HepG2 (cell line): ENCODE data around the gene LRRC8E. TPM values are rescaled to one million over a fixed set of nuclear protein-coding genes. Genes with fewer than 3 reads are reported as not detected.

Source experiments
- FOXA3 ChIP-seq: IDR thresholded peaks from 2 replicates; pipeline ENCODE4 v1.6.1; 2016; ENCODE audit warnings: missing genetic modification reagents, missing compliant biosample characterization
- MXD4 ChIP-seq: IDR thresholded peaks from 2 replicates; pipeline ENCODE4 v1.6.1; 2016; ENCODE audit warnings: mild to moderate bottlenecking, missing biosample characterization, missing genetic modification reagents
- NFAT5 ChIP-seq: sonication (generic); formaldehyde crosslinking; IDR thresholded peaks from 2 replicates; pipeline ENCODE4 v1.4.0; 2020; ENCODE audit warnings: missing genetic modification reagents
- NONO ChIP-seq, 2 experiments: fragments of 450-650 bp in 1 of 2; sonication (generic) in 1 of 2; formaldehyde crosslinking in 1 of 2; IDR thresholded peaks in 1 of 2; conservative IDR thresholded peaks in 1 of 2; 2 replicates each; pipeline versions ENCODE4 v1.6.1 to v1.8.0; 2017 to 2022; ENCODE audit warnings: mild to moderate bottlenecking in 1 of 2, missing genetic modification reagents in 1 of 2, moderate library complexity in 1 of 2
- PHF8 ChIP-seq: sonication (generic); formaldehyde crosslinking; IDR thresholded peaks from 2 replicates; pipeline ENCODE4 v1.5.0; 2020; ENCODE audit warnings: missing genetic modification reagents
- SOX6 ChIP-seq, 2 experiments: fragments of 450-650 bp in 1 of 2; sonication (generic) in 1 of 2; formaldehyde crosslinking in 1 of 2; IDR thresholded peaks; 2 replicates each; pipeline versions ENCODE4 v1.4.0 to v1.6.1; 2017 to 2020; ENCODE audit warnings: antibody characterized with exemption in 1 of 2, mild to moderate bottlenecking in 1 of 2, missing genetic modification reagents in 1 of 2
- ZBTB38 ChIP-seq: sonication (generic); formaldehyde crosslinking; IDR thresholded peaks from 2 replicates; pipeline ENCODE4 v1.5.1; 2020; ENCODE audit warnings: mild to moderate bottlenecking, missing genetic modification reagents
- ZNF234 ChIP-seq: sonication (generic); formaldehyde crosslinking; conservative IDR thresholded peaks from 2 replicates; pipeline ENCODE4 v1.5.1; 2020; ENCODE audit warnings: mild to moderate bottlenecking, missing genetic modification reagents
- ZNF329 ChIP-seq: sonication (generic); formaldehyde crosslinking; IDR thresholded peaks from 2 replicates; pipeline ENCODE4 v1.9.0; 2021; ENCODE audit warnings: low read depth, mild to moderate bottlenecking, missing genetic modification reagents
- ZNF746 ChIP-seq: sonication (generic); formaldehyde crosslinking; IDR thresholded peaks from 2 replicates; pipeline ENCODE4 v1.8.0; 2022; ENCODE audit warnings: mild to moderate bottlenecking, missing genetic modification reagents
- polyA plus RNA-seq, 8 experiments: library from polyadenylated mRNA; depleted of rRNA in 3 of 8; stranded (reverse) in 7 of 8; unstranded in 1 of 8; fragments of >200 nt; fragmentation: Illumina TruSeq in 4 of 8; extraction: Trizol in 4 of 8; gene quantifications; 2 replicates each; pipeline versions ENCODE4 v1.2.1 to v1.2.3, GENCODE V29; 2011 to 2016; ENCODE audit warnings: low read depth in 4 of 8, missing spikeins in 1 of 8, mixed read lengths in 1 of 8; ENCODE audit not compliant: insufficient read depth in 1 of 8
- total RNA-seq, 5 experiments: library from RNA; depleted of rRNA; stranded (reverse); fragments of >200 nt; fragmentation: Illumina TruSeq; extraction: Trizol; gene quantifications; 2 replicates each; pipeline ENCODE4 v1.2.3, GENCODE V29; 2016; ENCODE audit warnings: low read depth in 1 of 5
- TF ChIP-seq, protein P1 (sequence below): sonication (generic); formaldehyde crosslinking; IDR thresholded peaks from 2 replicates; pipeline ENCODE4 v1.4.0; 2020; ENCODE audit warnings: missing genetic modification reagents
- TF ChIP-seq, protein P2 (sequence below): sonication (generic); formaldehyde crosslinking; IDR thresholded peaks from 2 replicates; pipeline ENCODE4 v1.5.1; 2020; ENCODE audit warnings: mild to moderate bottlenecking, moderate library complexity, missing genetic modification reagents

Gene LRRC8E
- total and polyA plus RNA-seq, 2 of the 13 experiments (the other 11 are each of a cell fraction or from before 2014, with no cell fraction given), result 8.0 to 10.3 TPM

DNA sequence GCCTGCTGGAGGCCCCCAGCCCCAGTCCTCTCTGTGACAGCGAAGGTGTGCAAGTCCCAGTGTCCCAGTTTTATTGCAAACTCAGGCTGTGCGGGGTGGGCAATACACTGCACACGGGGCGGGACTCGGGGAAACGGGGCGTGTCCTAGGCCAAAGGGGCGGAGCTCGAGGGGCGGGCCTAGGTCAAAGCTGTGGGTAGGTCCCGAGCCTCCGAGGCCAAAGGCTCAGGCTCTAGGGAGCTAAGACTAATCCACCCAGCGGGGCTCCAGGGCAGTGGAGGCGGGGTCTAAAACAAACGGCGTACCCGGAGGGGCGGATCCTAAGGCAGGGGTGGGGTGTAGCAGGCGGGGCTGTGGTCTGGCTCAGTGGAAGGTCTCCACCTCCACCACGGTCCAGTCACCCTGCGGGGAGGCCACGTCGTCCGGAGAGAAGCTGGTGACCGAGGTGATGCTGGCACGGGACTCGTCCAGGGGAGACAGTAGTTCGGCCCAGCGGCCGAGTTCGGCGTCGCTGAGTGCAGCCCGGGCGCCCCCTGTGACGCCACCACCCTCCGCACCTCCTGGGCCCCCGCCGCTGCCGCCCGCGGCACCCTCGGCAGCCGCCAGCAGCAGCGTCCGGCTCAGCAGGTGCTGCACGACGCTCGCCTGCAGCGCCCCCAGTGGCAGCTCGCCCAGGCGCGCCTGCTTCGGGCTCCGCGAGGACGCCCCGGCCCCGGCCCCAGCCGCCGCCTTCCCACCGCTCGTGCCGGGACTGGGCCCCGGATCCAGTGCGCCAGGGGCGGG is 19.4 kb upstream of the LRRC8E start (continued):
- no peak for TF ChIP-seq NONO (IDR thresholded peaks at IDR 0.05)
- peak; percentile 22; the same call in 1 of the 2 replicates for TF ChIP-seq NONO (CRISPR knock-in tag; conservative IDR thresholded peaks at IDR 0.05)
- TF ChIP-seq SOX6 (IDR thresholded peaks at IDR 0.05), result no peak
- peak; percentile 42; the same call in 1 of the 2 replicates for TF ChIP-seq SOX6 (CRISPR knock-in tag; IDR thresholded peaks at IDR 0.05)
- TF ChIP-seq ZBTB38 (CRISPR knock-in tag), result peak; percentile 52
- peak; percentile 65; the same call in 1 of the 2 replicates for TF ChIP-seq ZNF329 (CRISPR knock-in tag)
- peak; percentile 37; the same call in 1 of the 2 replicates for TF ChIP-seq ZNF746 (CRISPR knock-in tag)
- TF ChIP-seq, protein P1, sequence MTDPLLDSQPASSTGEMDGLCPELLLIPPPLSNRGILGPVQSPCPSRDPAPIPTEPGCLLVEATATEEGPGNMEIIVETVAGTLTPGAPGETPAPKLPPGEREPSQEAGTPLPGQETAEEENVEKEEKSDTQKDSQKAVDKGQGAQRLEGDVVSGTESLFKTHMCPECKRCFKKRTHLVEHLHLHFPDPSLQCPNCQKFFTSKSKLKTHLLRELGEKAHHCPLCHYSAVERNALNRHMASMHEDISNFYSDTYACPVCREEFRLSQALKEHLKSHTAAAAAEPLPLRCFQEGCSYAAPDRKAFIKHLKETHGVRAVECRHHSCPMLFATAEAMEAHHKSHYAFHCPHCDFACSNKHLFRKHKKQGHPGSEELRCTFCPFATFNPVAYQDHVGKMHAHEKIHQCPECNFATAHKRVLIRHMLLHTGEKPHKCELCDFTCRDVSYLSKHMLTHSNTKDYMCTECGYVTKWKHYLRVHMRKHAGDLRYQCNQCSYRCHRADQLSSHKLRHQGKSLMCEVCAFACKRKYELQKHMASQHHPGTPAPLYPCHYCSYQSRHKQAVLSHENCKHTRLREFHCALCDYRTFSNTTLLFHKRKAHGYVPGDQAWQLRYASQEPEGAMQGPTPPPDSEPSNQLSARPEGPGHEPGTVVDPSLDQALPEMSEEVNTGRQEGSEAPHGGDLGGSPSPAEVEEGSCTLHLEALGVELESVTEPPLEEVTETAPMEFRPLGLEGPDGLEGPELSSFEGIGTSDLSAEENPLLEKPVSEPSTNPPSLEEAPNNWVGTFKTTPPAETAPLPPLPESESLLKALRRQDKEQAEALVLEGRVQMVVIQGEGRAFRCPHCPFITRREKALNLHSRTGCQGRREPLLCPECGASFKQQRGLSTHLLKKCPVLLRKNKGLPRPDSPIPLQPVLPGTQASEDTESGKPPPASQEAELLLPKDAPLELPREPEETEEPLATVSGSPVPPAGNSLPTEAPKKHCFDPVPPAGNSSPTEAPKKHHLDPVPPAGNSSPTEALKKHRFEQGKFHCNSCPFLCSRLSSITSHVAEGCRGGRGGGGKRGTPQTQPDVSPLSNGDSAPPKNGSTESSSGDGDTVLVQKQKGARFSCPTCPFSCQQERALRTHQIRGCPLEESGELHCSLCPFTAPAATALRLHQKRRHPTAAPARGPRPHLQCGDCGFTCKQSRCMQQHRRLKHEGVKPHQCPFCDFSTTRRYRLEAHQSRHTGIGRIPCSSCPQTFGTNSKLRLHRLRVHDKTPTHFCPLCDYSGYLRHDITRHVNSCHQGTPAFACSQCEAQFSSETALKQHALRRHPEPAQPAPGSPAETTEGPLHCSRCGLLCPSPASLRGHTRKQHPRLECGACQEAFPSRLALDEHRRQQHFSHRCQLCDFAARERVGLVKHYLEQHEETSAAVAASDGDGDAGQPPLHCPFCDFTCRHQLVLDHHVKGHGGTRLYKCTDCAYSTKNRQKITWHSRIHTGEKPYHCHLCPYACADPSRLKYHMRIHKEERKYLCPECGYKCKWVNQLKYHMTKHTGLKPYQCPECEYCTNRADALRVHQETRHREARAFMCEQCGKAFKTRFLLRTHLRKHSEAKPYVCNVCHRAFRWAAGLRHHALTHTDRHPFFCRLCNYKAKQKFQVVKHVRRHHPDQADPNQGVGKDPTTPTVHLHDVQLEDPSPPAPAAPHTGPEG, result peak; percentile 48; the same call in 1 of the 2 replicates
- TF ChIP-seq, protein P2, sequence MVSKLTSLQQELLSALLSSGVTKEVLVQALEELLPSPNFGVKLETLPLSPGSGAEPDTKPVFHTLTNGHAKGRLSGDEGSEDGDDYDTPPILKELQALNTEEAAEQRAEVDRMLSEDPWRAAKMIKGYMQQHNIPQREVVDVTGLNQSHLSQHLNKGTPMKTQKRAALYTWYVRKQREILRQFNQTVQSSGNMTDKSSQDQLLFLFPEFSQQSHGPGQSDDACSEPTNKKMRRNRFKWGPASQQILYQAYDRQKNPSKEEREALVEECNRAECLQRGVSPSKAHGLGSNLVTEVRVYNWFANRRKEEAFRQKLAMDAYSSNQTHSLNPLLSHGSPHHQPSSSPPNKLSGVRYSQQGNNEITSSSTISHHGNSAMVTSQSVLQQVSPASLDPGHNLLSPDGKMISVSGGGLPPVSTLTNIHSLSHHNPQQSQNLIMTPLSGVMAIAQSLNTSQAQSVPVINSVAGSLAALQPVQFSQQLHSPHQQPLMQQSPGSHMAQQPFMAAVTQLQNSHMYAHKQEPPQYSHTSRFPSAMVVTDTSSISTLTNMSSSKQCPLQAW (CRISPR knock-in tag), result peak; percentile 65
- 0 out of 2 replicates have a peak, but pooled peaks have one; percentile 15 for TF ChIP-seq FOXA3 (CRISPR knock-in tag)
- TF ChIP-seq NFAT5 (CRISPR knock-in tag), result peak; percentile 62; the same call in 1 of the 2 replicates
- TF ChIP-seq MXD4 (CRISPR knock-in tag), result 0 out of 2 replicates have a peak, but pooled peaks have one; percentile 16
- TF ChIP-seq PHF8, result peak; percentile 19
- TF ChIP-seq ZNF234 (CRISPR knock-in tag), result 0 out of 2 replicates have a peak, but pooled peaks have one; percentile 16
